GM19455 (cell line): Measurements from ENCODE around the gene SUGCT.

Experiments used
- ATAC-seq: cut with Tn5 transposase; IDR thresholded peaks from one replicate; pipeline ENCODE4 v1.9.1; 2021; ENCODE audit not compliant: unreplicated experiment

The SUGCT gene

DNA sequence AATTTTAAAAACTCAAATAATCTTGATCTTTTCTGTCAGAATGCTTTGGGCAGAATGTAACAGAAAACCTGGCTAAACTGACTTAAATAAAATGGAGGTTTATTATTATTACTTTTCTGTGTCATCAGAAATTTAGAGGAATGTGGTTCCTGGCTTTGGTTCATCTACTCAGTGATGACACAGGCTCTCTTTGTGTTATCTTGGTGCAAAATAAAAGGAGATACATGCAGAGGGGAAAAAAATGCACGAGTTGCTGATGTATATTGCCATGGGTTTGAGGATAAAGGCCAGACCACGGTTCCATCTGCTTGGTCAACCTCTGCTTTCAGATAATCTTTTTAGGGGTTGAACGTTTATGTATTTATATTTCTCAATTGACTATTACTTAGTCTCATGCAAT lies 181.4 kb downstream of the SUGCT start:
- no peak for ATAC-seq

DNA sequence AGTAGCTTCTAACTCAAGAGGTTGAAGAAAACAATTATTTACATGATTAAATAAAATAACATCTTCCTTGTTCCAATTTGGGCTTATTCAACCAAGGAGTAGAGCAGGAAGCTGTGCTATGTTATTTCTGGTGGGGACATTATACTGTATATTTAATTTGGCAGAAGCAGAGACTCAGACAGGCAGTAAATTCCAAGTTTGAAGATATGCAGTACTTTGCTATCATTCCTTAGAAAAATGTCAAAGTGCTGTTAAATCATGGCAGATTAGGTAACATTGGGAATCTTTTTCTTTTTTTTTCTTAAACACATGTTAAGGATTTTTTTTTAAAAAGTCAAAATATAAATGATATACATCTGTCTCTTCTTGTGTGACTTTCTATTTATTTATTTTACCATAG lies 190.1 kb downstream of the SUGCT start:
- no peak for ATAC-seq

DNA sequence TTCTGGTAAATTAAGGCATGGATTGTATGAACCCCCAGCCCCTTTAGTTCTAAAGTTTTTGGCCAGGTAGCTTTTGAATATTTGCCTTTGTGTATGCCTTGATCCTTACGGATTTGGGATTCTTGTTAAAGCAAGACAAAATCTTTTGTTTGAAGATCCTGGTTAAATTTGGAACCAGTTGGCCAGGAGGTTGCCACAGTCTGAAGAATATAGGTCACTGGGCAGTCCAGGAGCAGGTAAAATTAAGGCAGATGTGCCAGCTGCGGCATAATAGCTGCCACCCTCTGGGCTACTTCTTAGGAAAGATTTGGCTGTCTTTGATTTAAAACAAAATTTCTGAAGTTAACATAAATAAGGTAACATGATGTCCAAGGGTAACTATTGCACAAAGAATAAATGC lies 192.3 kb downstream of the SUGCT start:
- no peak for ATAC-seq

DNA sequence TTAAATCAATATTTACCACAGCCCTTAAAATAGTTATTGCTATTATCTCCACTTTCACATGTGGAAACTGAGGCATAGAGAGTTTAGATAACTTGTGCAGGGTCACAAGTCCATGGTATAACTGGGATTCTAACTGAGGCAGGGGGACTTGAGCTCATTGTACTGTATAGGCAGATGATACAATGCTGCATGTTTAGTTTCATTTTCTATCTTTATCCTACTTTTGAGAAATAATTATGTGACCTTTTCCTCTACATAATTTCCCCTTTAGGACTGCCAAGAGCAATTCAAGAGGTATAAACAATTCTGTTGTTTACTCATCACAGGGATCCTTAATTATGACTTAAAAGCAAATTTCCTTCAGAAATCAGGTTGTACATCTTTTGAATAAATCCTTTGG lies 193.1 kb downstream of the SUGCT start:
- ATAC-seq: no peak

DNA sequence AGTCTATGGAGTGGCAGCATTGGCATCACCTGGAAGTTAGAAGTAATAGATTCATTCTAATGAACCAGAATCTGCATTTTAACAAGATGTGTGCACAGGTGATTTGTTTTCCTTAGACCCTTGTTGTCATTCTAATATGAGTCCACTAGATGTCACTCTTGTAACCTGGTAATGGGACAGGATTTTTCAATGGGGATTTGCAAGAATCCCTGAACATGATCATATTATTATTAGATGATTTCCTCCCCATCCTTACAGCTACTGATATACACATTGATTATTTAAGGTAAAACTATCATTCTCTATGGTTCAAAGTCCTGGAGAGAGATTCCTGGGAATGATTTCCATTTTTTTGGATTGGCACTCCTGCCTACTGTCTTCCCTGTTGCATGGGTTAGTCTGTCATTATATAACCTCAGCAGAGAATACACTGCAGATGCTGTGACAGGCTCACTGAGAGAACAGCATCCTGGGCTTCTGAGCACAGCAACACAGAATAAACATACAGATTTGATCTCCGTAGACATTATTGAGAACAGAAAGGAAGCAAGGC lies 194.9 kb downstream of the SUGCT start:
- ATAC-seq: no peak

DNA sequence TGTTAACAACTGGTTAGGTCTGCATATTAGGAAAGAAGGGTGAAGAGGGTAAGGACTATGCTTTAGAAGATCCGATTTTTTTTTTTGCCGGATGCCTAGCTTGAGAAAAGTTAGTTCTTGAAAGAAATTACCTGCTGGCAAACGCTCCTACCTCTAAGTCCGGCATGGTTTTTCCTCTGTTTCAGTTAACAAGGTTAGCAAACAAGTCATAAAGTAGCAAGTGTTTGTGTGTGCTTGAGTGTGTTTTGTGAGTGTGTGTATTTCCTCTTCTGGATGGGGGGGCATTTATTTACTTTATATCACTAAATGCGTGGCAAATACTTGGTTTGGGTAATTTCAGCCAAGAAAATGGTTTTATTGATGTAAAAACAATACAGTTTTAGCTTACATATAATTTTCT lies 195.6 kb downstream of the SUGCT start:
- ATAC-seq: no peak

DNA sequence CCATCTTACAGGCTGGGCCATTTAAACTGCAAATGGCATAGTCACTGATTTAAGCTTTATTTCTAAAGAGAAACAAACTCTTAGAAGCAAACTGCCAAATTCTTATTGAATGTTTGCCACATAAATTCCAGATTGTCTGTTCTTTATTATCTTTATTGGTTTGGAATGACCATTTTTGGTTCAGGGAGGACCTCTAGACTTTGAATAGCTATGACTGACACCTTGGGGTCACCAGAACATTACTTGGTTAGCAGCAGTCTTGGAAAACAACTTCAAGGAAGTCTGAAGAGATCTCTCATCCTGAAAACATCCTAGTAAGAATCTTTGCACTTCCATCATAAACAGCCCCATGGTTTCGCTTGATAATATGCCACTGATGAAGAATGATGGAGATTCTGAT lies 197.1 kb downstream of the SUGCT start:
- no peak for ATAC-seq

DNA sequence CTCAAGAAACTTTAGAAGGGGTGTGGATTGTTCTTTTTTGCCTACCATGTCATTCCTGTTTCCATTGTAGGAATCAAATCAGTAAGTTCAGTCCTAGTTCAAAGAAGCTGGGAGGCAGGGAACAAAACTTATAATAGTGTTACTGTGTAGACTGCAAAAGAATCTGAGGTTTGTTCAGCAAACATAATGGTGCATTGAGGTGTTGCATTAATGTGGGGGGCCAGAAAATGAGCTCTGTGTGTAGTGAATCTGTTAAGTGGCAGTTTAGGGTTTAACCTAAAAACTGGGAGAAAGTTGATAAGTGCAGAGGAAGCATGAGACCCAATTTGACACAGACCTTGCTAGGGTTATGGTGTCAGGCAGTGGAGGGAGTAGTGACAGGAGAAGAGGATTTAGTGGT lies 197.7 kb downstream of the SUGCT start:
- ATAC-seq: no peak

DNA sequence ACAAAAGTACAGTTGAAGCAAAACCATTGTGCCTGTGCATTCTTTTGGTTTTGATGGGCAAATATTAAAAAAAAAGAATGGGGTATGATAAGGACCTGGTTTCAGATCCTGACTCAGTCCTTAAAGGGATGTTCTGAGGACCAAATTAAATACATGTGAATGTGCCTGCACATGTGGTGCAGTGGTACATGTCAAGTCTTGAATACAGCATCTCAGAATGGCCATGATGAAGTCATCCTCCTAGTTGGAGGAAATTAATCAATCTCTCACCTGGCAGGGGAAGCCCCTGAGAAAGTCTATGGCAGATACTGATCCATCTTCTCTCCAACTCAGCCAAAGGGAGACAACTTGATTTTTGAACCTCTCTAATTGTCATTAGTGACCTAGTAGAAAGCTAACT lies 207.0 kb downstream of the SUGCT start:
- no peak for ATAC-seq

DNA sequence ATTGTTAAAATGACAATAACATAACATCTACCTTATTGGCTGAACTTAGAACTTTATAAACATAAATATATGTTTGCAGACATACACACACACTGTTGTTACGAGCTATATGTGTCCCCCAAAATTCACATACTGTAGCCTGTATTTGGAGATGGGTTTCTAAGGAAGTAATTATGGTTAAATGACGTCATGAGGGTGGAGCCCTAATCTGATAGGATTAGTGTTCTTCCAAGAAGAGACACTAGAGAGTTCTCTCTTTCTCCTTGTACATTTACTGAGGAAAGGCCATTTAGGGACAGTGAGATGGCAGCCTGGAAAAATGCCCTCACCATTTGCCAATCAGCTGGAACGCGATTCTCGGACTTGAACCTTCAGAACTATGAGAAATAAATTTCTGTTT lies 211.7 kb downstream of the SUGCT start:
- ATAC-seq: no peak

DNA sequence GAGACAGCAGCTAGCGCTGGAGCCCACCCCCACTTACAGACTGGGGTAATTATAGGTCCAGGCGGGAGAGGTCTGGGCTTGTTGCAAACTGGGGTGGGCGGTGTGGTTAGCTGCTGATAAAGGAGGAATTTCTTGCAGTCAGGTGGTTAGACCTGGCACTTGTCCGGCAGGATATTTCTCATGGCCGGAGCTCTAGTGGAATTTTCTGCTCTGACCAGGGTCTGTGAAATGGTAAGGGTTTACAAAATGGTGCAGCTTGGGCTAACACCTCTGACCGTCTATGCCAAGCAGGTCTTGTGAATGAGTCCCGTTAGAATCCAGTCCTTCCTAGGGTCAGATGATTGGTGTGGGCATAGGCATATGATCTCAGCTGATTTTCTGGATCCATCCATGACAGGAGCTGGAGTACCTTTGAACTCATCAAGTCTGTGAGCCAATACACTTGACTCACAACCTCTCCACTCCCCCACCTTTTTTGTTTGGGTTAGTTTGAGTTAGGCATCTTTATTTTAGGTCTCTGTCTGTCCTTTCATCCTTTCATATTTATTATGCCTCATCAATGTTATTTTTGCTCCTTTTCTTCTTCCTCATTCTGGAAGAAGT lies 213.4 kb downstream of the SUGCT start:
- no peak for ATAC-seq

DNA sequence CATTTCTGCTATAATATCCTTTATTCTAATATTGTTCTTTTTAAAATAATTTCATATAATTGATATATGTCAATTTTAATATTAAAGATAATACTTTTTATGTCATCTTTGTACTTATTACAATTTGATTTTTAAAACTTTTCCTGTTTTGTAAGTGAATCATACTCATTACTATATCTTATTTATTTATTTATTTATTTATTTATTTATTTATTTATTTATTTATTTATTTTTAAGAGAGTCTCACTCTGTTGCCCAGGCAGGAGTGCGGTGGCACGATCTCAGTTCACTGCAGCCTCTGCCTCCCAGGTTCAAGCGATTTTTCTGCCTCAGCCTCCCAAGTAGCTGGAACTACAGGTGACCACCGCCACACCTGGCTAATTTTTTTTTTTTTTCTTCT lies 215.3 kb downstream of the SUGCT start:
- ATAC-seq: no peak

DNA sequence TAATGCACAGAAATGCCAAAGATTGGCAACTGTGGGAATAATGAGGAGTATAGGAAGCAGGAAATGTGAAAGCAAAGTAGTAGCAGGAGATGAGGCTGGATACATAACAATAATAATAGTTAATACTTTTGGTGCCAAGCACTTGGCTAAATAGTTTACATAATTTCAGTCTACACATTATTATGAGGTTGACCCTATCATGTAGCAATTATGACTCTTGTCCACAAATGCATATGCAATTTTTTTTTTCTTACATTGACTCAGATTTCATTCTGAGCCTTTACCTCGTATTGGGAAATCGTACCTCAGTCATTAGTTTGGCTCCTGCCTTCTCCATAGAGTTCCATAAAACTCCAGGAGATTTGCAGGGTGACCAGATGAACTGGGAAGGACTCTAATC lies 219.9 kb downstream of the SUGCT start:
- no peak for ATAC-seq

DNA sequence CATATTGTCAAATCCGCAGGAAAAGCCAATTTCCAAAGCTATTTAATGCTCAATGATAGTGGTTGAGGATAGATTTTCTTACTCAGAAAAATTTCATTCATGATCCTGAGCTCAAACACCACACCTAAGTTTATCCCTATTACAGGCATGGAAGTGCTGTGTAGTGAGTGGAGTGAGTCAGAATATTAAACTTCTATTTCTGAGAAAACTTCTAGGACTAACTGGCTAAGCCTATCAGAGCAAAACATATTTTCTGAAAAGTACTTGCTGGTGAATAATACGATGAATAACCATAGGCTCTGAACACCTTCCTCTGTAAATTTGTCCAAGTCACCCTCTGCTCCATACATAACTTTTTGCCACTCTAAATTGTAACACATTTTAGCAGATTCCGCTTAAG lies 221.5 kb downstream of the SUGCT start:
- ATAC-seq: no peak

DNA sequence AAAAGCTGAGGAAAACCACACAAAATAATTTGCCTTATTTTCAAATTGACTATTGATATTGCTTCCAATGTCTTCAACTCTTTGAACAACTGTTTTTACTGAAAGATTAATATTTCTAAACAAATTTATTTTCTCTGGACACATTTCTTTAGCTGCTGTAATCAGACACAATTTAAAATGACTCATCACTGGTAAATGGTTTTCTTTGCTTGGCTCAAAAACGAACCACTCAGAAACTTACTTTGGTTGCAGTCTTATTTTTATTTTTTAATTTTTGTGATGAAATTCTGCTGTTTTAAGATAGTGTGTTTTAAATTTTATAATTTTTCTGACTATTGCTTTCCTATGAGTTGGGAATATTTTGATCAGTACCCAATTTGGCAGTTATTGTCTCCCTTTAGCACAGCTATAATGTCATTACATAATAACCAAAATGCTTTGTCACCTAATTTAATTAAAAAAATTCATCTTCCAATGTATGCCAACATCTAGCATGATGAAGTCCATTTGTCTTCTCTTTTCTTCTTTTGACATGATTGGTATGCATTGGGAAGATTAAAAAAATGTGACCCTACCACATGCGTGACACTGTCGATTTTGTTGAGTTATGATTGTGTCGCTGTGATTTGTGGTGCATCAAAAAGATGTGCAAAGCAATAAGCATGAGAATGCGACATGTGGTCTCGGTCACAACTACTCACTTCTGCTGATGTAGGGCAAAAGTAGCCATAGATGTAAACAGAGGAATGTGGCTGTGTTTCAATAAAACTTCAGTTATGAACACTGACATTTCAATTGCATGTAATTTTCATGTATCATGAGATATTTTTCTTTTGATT lies 222.3 kb downstream of the SUGCT start:
- ATAC-seq: no peak

DNA sequence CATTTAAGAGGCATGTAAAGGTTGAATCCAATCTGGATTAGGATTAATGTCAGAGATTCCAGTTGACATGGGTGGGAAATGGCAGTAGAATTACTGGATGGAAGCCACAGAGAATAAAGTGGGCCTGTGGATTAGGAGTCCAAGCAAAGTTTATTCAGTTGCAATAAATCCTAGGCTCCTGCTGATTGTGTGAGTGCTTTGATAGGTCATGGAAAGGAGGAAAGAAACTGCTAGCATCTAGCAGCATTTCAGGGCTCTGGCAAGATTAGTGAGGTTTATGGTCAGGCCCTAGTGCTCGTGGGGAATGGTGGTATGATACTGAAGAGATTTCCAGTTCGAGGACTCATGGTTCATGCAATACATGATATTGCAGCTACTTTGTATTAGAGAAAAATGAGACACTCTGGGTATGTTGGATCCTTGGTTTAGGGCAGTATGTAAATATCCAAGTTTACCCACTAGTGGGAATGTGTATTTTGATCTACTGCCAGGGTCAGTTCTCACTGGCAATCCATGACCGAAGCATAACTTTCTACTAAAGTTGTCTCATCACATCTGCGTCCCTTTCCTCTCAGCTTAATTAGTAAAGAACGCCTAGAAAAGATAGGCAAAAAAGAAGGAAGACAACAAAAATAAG lies 235.0 kb downstream of the SUGCT start:
- no peak for ATAC-seq

DNA sequence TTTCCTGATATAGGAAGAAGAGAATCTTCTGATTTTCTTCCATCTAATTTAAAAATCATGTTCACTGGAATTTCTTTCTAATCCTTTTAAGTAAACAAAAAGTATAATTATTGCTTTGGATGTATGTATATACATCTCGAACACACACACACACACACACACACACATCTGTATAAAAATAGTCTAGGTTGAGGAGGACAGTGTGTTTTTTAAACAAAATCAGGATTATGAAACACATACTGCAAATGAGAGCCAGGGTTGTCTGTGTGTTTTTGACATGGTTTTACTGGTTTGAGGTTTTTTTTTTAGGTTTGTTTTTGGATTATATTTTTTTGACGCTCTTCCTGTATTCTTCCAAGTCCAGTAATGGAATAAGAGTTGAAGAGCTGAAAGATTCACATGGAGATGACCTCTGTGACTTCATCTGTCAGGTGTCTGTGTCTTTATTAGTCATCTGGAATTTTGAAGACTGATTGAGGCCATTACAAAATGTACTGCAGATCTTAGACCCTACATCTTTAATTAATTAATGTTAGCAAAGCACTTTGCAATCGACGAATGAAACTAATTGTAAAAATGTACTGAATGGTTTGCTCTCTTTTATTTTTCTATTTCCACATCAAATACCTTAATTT lies 237.1 kb downstream of the SUGCT start:
- ATAC-seq: no peak

DNA sequence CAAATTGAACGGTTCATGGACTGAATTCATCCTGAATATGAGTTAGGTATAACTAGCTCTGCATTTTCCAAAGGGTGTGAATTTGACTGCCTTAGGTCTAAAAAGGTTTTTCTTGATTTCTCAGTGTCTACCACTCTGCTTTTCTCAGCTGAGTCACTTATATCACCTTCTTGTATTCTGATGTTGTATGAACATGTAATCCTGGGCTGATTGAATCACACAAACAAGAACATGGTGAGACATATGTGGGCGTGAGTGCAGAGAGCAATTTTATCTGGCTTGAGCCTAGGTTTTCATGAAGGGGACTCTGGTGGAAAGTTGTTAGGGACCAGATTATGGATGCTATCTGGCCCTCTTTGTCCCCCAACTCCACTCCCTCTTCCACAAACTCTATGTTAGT lies 239.8 kb downstream of the SUGCT start:
- ATAC-seq: no peak

DNA sequence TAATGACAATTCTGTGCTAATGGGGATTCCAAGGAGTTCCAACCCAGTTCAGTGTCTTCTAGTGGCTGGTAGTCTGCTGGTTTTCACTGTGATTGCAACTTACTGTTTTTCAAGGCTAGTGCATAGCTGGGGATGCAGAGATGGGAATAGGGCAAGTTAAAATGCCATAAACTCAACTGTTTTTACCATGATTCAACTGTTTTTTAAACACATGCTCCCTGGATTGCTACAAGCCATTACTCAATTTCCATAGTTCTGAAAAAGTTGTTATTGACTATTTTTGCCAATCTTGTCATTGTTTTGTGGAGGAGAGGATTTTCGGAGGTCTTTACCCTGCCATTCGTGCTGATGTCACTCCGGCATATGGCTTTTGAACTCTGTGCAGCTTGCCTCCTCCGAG lies 245.3 kb downstream of the SUGCT start:
- ATAC-seq: no peak

DNA sequence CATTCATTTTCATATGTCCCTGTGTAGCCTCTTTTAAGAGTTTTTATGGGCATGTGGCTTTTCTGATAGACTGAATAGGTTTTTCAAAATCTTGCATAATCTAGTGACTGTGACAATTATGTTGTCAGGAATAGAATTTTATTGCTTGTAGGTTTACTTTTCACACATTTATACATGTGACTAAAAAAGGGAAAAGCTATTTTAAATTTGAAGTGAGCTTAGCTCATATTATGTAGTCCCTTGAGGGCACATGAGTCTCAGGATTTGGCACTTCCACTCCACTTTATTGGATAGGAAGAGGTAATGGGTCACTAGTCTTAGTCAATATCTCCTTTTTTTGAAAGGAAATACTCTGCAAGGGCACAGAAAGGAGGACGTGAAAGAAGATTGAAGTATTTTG lies 247.3 kb downstream of the SUGCT start:
- no peak for ATAC-seq

DNA sequence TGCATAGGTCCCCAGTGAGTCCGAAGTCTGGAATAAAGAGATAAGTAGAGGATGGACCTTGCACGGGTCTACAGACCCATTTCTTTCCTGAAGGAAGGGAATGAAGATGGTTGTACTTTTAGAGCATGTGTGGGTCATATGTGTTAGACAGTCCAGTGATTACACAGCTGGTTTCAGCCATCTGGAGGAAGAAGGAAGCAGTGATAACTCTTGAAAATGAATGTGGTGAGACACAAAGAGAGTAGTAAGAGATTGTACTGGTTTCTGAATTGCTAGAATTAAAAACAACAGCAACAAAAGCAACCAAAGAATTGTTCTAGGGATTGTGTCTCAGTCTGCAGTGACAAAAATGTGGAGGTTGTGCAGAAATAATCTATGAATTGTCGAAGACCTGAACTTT lies 258.9 kb downstream of the SUGCT start:
- ATAC-seq: no peak

DNA sequence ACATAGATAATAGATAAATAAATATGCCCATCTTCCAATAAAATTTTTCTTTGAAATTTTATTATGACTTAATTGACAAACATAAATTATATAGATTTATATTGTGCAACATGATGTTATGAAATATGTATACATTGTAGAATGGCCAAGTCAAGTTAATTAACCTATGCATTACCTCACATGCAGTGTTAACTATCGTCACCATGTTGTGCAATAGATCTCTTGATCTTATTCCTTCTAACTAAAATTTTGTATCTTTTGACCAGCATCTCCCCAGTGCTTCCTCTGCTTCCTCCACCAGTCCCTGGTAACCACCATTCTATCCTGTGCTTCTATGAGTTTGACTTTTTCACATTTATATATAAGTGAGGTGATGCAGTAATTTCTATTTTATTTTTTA lies 259.6 kb downstream of the SUGCT start:
- ATAC-seq: no peak
